LoVo (cell line): ENCODE data around the gene ASB9.
A peak's percentile ranks its signal among the peaks of the same experiment; 100 is the strongest.
"Not testable (repeated sequence)": the region's sequence is repeated elsewhere in the genome, so short reads cannot be mapped to it uniquely, and the experiment has no call there.

ENCODE experiments used
- DNase-seq: peaks from one replicate; pipeline ENCODE4 v3.0.0-alpha.2; 2016; ENCODE audit warnings: low spot score

ASB9 gene

GRCh38 chrX:15241301-15241700, 28.6 kb downstream of the ASB9 start:
- no peak for DNase-seq

- no peak for DNase-seq
These were observed 29.5 kb downstream of the ASB9 start for GRCh38 chrX:15240414-15240813.

- no peak for DNase-seq
These were observed 33.7 kb downstream of the ASB9 start for GRCh38 chrX:15236146-15236545.

- no peak for DNase-seq
These were observed 34.9 kb downstream of the ASB9 start for GRCh38 chrX:15235001-15235400.

- DNase-seq = peak; percentile 48
These were observed 36.4 kb downstream of the ASB9 start for GRCh38 chrX:15233416-15234015.

GRCh38 chrX:15224747-15225146, 45.1 kb downstream of the ASB9 start:
- DNase-seq = no peak

GRCh38 chrX:15221321-15221720, 48.6 kb downstream of the ASB9 start:
- DNase-seq = no peak

GRCh38 chrX:15217161-15217560, 52.7 kb downstream of the ASB9 start:
- DNase-seq = no peak

- DNase-seq = no peak
These were observed 53.6 kb downstream of the ASB9 start for GRCh38 chrX:15216280-15216679.

GRCh38 chrX:15215366-15215765, 54.5 kb downstream of the ASB9 start:
- no peak for DNase-seq

GRCh38 chrX:15214588-15214987, 55.3 kb downstream of the ASB9 start:
- no peak for DNase-seq

GRCh38 chrX:15209096-15209495, 60.8 kb downstream of the ASB9 start:
- DNase-seq = no peak

GRCh38 chrX:15207994-15208393, 61.9 kb downstream of the ASB9 start:
- no peak for DNase-seq

- no peak for DNase-seq
These were observed 62.5 kb downstream of the ASB9 start for GRCh38 chrX:15207384-15207783.

- no peak for DNase-seq
These were observed 63.6 kb downstream of the ASB9 start for GRCh38 chrX:15206306-15206705.

GRCh38 chrX:15204130-15204751, 65.6 kb downstream of the ASB9 start:
- no peak for DNase-seq

- no peak for DNase-seq
These were observed 66.2 kb downstream of the ASB9 start for GRCh38 chrX:15203694-15204093.

GRCh38 chrX:15202454-15203177, 67.3 kb downstream of the ASB9 start:
- peak; percentile 2 for DNase-seq

- no peak for DNase-seq
These were observed 69.0 kb downstream of the ASB9 start for GRCh38 chrX:15200871-15201270.

GRCh38 chrX:15198608-15199202, 71.2 kb downstream of the ASB9 start:
- DNase-seq = not testable (repeated sequence)

GRCh38 chrX:15194146-15194545, 75.7 kb downstream of the ASB9 start:
- DNase-seq = no peak
